ENCODE data around the gene AFDN.

Gene AFDN

GRCh38 chr6:167995302-167995701 is 168.6 kb downstream of the AFDN start:
- H3K4me3 ChIP-seq (ENCODE audit: control insufficient read depth, low read depth, low read length): no peak overlapping the region
- no peak for DNase-seq (ENCODE audit: low read depth)
- no peak for TF ChIP-seq CTCF (conservative IDR thresholded peaks at IDR 0.05; ENCODE audit: control insufficient read depth, insufficient read depth, low read depth, low read length)

GRCh38 chr6:167995731-167996151 is 169.0 kb downstream of the AFDN start:
- TF ChIP-seq CTCF (conservative IDR thresholded peaks at IDR 0.05; ENCODE audit: control insufficient read depth, insufficient read depth, low read depth, low read length): no peak
- no peak for DNase-seq (ENCODE audit: low read depth)
- no peak overlapping the region for H3K4me3 ChIP-seq (ENCODE audit: control insufficient read depth, low read depth, low read length)

- no peak for TF ChIP-seq CTCF (conservative IDR thresholded peaks at IDR 0.05; ENCODE audit: control insufficient read depth, insufficient read depth, low read depth, low read length)
- DNase-seq (ENCODE audit: low read depth): no peak
- no peak overlapping the region for H3K4me3 ChIP-seq (ENCODE audit: control insufficient read depth, low read depth, low read length)
These were observed 169.9 kb downstream of the AFDN start for GRCh38 chr6:167996424-167997199.

- H3K4me3 ChIP-seq (ENCODE audit: control insufficient read depth, low read depth, low read length): no peak within 1 kb of the TSS
- no peak for TF ChIP-seq CTCF (conservative IDR thresholded peaks at IDR 0.05; ENCODE audit: control insufficient read depth, insufficient read depth, low read depth, low read length)
- no peak for DNase-seq (ENCODE audit: low read depth)
These were observed 170.9 kb downstream of the AFDN start, which contains the start of gene KIF25 for GRCh38 chr6:167997642-167998041. TSS of gene KIF25 (plus strand) at chr6:167997671. CDS start at chr6:168029586, 31,915 bp downstream.

GRCh38 chr6:167998215-167998614 is 171.5 kb downstream of the AFDN start:
- H3K4me3 ChIP-seq (ENCODE audit: control insufficient read depth, low read depth, low read length): no peak overlapping the region
- no peak for TF ChIP-seq CTCF (conservative IDR thresholded peaks at IDR 0.05; ENCODE audit: control insufficient read depth, insufficient read depth, low read depth, low read length)
- DNase-seq (ENCODE audit: low read depth): peak; percentile 60

- TF ChIP-seq CTCF (conservative IDR thresholded peaks at IDR 0.05; ENCODE audit: control insufficient read depth, insufficient read depth, low read depth, low read length): no peak
- no peak for DNase-seq (ENCODE audit: low read depth)
- H3K4me3 ChIP-seq (ENCODE audit: control insufficient read depth, low read depth, low read length): no peak overlapping the region
These were observed 173.7 kb downstream of the AFDN start for GRCh38 chr6:168000198-168001028.

Measured in fibroblast of mammary gland (primary cell).